Measurements from ENCODE around the gene NPTN.

NPTN gene

GRCh38 chr15:73600413-73601335 lies 32.5 kb downstream of the NPTN start:
- no peak overlapping the region for H3K27ac ChIP-seq (replicated peaks)

GRCh38 chr15:73599934-73600333 lies 33.3 kb downstream of the NPTN start:
- no peak for DNase-seq (ENCODE audit: low read depth in 1 of 2, low spot score in 1 of 2)
- TF ChIP-seq REST (IDR thresholded peaks at IDR 0.05; ENCODE audit: insufficient replicate concordance, low read depth) (no peak), CTCF (IDR thresholded peaks at IDR 0.05; ENCODE audit: insufficient read depth, low read length) (no peak), GABPA (IDR thresholded peaks at IDR 0.05; ENCODE audit: low read depth) (no peak), POLR2AphosphoS5 (IDR thresholded peaks at IDR 0.05; ENCODE audit: low read depth) (no peak), SPI1 (IDR thresholded peaks at IDR 0.05; ENCODE audit: borderline replicate concordance, low read depth) (no peak)
- Histone ChIP-seq H3K4me3 (replicated peaks; ENCODE audit: insufficient read depth, low read length) (no peak overlapping the region), H3K27me3 (ENCODE audit: insufficient read depth, poor library complexity, severe bottlenecking) (no peaks in the 10 kb centered on the region), H3K27ac (replicated peaks) (no peak overlapping the region)

More at GRCh38 chr15:73600413-73601335, 32.5 kb downstream of the NPTN start:
- Histone ChIP-seq H3K4me3 (replicated peaks; ENCODE audit: insufficient read depth, low read length) (no peak overlapping the region), H3K27me3 (ENCODE audit: insufficient read depth, poor library complexity, severe bottlenecking) (no peaks in the 10 kb centered on the region)
- no peak for TF ChIP-seq POLR2AphosphoS5 (IDR thresholded peaks at IDR 0.05; ENCODE audit: low read depth)
- no peak for TF ChIP-seq REST (IDR thresholded peaks at IDR 0.05; ENCODE audit: insufficient replicate concordance, low read depth)
- TF ChIP-seq SPI1 (IDR thresholded peaks at IDR 0.05; ENCODE audit: borderline replicate concordance, low read depth), result no peak
- no peak for TF ChIP-seq CTCF (IDR thresholded peaks at IDR 0.05; ENCODE audit: insufficient read depth, low read length)
- TF ChIP-seq GABPA (IDR thresholded peaks at IDR 0.05; ENCODE audit: low read depth), result no peak
- no peak for DNase-seq (ENCODE audit: low read depth in 1 of 2, low spot score in 1 of 2)

- no peak for DNase-seq (ENCODE audit: low read depth in 1 of 2, low spot score in 1 of 2)
- no peak overlapping the region for H3K27ac ChIP-seq (replicated peaks)
- no peaks in the 10 kb centered on the region for H3K27me3 ChIP-seq (ENCODE audit: insufficient read depth, poor library complexity, severe bottlenecking)
- TF ChIP-seq GABPA (IDR thresholded peaks at IDR 0.05; ENCODE audit: low read depth) (no peak), POLR2AphosphoS5 (IDR thresholded peaks at IDR 0.05; ENCODE audit: low read depth) (no peak), SPI1 (IDR thresholded peaks at IDR 0.05; ENCODE audit: borderline replicate concordance, low read depth) (no peak), CTCF (IDR thresholded peaks at IDR 0.05; ENCODE audit: insufficient read depth, low read length) (no peak), REST (IDR thresholded peaks at IDR 0.05; ENCODE audit: insufficient replicate concordance, low read depth) (no peak)
- no peak overlapping the region for H3K4me3 ChIP-seq (replicated peaks; ENCODE audit: insufficient read depth, low read length)
These were observed 34.5 kb downstream of the NPTN start for GRCh38 chr15:73598530-73599160.
